GM21723 (cell line): Measurements from ENCODE around the gene DGKI.

ENCODE experiments used
- ATAC-seq: cut with Tn5 transposase; IDR thresholded peaks from one replicate; pipeline ENCODE4 v1.9.1; 2021; ENCODE audit warnings: mild to moderate bottlenecking, moderate library complexity; ENCODE audit not compliant: unreplicated experiment

The DGKI gene

DNA sequence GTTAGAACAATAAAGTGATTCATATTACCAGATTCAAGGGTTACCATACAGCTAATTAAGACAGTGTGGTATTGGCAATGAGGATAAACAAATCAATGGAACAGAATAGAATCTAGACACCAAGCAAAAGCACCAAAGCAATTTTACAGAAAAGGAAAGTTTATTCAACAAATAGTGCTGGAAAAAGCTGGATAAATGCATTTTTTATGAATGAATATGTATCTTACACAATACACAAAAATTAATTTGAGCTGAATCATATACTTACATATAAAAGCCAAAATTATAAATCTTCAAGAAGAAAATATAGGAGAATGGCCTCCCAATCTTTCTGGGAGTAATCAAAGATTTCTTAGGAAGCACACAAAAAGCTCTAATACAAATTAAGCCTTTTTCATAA lies 282.8 kb downstream of the DGKI start:
- ATAC-seq, result no peak

DNA sequence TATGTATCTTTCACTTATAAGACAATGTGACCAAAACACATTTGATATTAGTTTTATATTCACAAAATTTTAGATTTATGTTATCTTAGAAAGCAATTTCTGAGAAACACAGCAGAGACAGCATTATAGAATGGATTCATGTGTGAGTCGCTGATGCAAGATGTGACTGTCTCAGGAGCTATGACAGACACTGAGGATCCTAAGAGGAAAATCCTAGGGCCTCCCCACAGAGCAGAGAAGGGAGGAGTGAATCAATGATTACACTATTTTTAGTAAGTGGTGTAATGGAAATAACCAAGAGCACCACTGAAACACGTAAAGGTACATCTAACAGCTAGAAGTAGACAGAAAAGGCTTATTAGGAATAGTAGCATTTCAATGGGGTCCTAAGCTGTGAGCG lies 299.3 kb downstream of the DGKI start:
- ATAC-seq, result no peak

DNA sequence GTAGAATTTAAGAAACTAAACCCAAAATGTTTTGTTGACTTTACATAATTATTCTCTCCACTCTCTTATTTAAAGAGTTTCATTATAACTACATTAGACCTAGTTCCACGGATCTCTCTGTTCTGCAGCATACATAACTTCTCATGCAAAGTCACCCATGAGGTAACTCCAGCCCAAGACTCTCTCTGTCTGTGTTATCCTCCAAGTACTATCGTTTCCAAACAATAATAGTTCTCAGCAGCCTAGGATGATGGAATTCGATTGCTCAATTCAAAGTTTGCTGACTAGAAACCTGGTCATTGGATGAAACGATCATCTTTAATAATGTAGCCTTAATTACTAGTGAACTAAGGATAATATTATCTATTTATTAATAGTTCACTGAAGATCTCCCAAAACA lies 300.1 kb downstream of the DGKI start:
- ATAC-seq, result no peak

DNA sequence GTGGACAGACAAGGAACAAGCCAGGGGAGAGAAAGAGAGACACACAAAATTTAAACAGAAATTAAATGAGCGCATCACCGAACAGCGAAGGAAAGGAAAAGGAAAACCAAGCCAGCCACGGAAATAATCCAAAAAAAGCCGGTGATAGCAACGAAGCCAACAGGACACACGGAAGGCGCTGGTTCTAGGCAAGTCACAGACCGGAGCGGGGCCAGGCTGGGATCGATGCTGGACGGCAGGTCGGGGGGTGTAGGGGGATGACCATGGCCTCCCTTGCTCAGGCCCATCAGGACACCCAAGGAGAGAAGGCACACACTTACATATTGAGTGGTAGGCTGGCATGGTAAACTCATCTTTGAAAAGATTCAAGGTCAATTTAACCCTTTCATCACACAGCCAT lies 300.8 kb downstream of the DGKI start:
- no peak for ATAC-seq

DNA sequence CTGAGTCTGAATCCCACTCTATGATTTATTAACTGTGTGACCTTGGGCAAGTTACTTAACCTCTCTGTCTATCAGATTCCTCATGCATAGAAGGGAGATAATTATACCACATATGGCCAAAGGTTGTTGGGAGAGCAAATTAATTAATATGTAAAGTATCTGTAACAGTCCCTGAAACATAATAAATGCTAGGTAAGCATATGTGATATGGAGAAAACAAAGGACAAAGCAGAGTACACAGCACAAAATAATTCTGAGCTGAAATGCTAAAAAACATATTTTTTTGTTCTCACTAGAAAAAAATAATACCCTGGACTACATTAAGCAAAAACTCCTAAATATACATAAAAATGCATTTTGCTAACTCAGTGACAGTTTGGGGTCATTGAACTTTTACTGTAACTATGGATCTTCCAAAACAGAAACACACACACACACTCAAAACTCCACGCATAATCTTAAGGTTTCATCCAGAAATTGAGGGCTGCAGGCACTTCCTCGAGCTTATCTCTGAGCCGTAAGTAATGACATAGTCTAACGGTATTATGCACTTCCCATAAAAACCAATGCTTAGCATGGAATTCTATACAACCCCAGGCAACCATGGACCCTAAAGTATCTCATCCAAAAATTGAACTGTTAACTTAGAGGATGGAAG lies 301.6 kb downstream of the DGKI start:
- ATAC-seq, result no peak

DNA sequence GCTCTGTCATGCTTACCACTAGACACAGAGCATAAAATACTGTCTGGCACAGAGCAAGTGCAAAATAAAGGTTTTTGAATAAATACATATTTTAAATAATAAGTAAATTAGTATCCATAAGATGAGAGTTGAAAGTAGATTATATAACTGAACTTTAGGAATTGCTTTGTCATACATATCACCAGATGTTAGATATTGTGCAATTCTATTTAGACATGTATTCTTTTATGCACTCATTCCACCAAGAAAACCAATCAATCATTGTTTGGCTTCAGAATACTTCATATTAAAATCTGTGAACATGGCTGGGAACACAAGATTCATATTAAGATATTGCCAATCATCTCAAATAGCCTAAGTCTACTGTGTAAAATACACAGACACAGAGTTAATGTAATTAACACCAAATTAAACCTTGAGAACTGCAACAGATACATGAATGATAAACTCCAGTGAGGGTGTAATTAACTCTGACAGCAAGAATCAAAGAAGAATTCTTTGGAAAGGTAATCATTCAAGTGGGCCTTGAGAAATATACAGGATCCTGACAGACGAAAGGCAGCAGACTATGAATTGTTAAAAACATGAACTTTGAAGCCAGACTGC lies 302.2 kb downstream of the DGKI start:
- no peak for ATAC-seq

DNA sequence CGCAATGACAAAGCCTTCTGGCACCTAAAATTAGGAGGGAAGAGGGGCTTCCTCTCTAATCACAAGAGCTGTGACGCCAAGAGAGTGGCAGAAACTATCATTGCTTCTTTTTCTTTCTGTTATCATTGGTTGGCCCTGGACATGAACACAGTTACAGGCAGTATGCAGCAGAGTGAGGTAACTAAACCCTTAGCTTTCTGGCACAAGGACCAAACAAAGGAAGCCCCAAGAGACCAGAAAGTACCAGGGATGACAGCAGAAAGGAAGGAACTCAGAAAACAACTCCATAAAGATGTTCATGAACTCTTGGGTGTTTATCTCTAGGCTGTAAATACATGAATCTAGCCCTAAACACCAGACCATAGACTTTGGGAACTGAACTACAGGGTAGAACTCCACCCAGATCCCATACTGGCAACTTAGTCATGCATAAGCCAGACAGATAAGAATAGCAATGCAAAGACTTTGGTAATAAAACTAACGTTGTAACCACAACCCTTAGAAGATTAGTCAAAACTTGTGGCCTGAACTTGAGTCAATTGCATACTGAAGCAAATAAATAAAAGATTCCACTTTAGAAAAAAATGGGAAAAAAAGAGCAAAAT lies 307.6 kb downstream of the DGKI start:
- no peak for ATAC-seq

DNA sequence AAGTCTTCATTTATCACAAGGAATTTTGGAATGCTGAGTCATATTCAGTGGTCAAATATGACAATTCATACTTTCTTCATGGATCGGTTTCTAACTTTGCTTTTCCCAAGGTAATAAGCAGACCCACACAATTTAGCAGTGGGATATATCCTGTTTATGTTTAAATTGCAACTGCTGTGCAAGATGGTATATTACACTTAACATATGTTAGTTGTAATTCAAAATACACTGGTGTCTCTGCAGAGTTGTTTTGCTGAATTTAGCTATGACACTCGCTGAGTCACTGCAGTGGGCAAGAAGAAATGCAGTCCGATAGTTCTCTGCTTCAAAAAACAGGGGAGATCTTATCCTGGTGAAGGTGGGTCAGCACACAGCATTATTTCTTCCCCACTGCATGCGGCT lies 308.4 kb downstream of the DGKI start:
- no peak for ATAC-seq

DNA sequence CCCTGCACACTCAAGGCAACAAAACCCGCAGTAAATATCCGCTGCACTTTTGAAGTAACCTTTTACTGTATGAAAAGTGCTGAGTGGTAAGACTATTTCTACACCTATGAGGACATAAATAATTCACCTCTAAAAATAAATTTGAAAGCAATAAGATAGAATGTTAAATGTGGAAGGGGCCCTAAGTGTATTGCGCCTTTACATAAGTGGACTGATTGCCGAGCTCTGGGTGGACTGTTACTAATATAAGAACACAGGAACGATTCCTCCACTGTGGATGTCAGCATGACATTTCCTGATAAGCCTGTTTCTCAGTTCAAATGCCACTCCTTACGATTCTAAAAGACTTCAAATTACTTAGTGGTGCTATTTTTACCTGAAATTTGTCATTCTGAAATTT lies 311.2 kb downstream of the DGKI start:
- no peak for ATAC-seq

DNA sequence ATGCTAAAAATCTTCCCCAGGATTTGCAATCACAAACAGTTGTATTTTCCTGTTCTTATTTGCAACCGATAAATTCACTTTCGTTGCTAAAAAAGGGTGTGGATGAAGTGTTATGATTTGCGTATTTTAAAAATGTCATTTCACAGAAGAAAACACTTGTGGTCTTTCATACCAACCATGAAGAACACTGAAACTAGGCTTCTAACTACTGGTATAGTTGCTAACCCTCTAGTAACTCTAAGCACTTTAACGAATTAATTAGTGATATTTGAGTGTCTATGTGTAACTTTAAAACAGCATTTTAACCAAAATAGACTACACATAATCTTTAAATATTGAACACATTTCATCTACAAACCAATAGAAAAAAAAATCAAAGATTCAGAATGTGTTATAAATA lies 315.1 kb downstream of the DGKI start:
- ATAC-seq, result no peak

DNA sequence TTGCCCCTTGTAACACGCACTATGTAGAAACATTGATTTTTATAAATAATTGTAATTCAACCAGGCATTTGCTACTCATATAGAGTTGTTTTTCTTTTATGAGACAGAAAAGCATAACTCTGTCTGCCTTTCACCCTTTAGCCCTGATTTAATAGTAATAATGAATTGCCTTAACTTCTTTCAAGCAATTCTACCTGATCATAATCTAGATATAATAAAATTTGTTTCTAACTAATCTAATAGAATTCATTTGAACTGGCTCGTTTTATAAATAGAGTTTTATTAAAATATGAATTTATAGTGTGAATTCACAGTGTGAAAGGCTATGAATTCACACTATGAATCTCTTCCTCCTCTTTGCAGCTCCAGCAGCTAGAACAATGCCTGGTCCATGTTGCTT lies 319.1 kb downstream of the DGKI start:
- ATAC-seq, result no peak

DNA sequence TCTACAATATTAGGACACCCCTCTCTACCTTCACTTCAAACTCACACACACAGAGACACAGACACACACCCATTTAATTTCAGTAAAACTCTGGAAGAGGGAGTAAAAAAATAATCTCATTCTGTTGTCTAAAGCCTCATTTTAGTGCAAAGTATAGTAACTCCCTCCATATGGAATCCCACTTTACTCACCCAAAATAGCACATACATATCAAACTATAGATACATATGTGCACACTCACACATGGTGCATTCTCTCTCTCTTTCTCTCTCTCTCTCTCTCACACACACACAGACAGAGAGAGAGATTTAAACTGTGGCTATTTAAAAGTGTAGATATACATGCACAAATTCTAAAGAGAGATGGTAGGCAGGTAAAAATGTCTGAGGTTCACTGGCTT lies 323.6 kb downstream of the DGKI start:
- no peak for ATAC-seq

DNA sequence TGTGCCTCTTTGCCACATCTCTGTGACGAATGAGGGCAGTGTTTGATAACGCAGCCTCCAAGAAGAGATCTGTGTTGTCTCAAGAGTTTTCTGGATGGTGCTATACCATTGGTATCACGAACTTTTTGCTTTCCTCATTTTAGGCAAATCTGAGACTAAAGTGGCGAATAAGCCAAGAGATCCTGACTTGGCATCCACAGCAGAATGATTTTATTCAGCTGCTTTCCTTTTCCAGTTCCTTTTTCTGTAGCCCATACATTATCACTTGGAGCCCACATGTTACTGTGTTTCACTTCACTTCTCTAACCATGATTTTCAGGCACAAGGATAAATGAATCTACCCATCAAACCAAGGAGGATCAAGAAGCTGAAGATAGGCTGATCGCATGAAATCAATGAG lies 325.3 kb downstream of the DGKI start:
- ATAC-seq, result no peak

DNA sequence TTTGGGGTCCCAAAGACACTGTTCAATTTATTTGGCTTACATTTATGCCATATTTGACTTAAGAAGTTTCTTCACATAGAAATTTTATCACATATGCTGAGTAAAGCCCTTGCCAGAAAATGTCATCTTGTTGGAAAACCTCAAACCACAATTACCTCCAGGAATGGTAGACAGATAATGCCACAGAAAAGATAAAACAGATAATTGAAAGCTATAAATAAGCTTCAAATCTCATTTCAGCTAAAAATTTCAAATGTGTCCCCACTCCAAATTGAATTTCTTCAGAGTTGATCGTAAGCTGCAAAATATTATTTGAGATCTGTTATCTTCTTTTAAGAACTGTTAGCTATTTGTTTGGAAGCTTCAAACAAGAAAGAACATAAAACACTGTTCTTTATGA lies 326.8 kb downstream of the DGKI start:
- no peak for ATAC-seq

DNA sequence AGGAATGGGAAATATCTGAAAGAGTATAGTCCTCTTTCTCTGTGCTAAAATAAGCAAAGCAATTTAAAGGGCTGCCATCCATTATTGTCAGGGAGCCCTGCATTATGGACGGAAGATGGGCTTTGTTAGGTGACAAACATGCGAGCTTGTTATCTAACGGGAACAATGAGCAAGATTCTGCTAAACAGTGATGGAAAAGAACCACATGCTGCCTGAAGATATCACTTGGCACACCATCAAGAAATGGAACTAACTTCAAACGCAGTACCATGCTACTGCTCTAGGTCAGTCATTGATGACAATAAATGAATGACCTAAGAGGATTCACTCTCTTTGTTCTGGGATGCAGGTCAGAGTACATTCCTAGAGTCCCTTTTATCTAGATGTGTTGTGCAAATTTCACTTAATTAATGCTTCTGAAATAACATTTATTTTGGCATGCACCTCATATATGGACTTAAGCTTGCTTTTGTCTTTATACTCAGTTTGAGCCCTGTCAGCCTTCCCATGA lies 327.5 kb downstream of the DGKI start:
- ATAC-seq, result no peak

DNA sequence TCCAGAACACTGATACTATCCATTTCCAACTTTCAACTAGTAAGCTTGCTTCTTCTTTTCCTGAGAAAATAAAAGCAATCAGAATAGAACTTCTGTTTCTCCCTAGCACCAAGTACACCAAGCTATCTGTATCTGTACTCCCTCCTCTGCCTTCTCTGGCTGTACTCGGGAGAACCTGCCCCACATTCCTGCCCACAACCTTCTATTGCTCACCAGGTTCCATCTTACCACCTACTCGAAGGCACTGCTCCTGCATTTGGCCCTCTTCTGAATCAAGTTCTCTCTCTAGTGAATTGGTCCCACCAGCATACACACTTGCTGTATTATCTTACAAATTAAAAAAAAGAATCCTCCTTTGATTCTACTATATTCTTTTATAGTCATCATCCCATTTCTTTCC lies 333.7 kb downstream of the DGKI start:
- no peak for ATAC-seq

DNA sequence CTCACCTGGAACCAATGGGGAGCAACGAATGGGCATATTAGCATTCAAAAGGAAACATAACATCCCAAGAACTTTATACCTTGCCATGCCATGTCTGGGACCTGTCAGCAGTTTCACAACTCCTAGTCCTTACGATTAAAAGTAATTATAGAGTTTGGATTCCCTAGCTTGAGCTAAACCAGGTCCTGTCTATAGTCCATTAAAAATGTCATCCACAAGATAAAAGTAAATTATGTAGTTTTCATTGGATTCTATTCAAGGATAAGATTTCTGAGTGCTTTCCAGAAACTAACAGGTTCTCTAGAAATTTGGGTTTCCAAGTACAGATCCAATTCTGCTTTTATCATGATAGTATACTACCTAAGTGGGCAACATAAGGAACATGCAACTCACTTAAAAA lies 339.7 kb downstream of the DGKI start:
- no peak for ATAC-seq

DNA sequence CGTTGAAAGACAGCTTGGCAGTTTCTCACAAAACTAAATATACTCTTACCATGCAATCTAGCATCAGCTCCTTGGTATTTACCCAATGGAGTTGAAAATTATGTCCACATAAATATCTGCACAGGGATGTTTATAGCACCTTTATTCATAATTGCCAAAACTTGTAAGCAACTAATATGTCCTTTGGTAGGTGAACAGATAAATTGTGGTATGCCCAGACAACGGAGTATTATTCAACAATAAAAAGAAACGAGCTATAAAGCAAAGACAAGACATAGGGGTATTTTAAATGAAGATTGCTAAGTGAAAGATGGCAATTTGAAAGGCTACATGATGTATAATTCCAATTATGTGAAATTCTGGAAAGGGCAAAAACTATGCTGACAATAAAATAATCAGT lies 340.7 kb downstream of the DGKI start:
- ATAC-seq, result no peak

DNA sequence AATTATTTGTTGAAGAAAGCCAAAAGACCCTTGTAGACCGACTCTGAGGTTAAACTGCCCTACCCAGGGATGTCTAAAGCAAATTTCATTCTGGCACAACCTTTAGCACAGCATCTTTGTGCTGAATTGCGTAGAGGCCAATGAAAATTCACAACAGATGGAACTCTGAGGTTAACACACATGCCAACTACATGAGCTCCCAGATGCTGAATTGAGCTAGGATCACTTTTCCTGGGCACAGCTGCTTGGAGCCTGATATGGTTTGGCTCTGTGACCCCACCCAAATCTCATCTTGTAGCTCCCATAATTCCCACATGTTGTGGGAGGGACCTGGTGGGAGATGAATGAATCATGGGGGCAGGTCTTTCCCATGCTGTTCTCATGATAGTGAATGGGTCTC lies 345.2 kb downstream of the DGKI start:
- ATAC-seq, result no peak

DNA sequence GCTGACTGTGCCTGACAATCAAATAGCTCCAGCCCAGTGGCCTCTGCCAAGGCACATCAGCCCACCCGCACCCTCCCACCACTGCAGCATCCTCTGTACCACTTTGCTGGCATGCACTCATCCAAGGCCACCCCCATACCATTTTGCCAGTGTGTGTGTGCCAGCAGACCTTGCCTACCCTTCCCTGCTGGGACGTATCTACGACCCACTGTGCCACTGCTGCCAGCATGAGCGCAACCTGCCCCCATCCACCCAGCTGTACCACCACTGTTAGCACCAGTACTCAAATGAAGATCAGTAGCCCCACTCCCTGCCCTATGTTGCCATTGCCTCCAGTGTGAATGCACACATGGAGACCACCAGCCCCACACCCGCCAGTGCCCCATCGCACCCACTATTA lies 353.9 kb downstream of the DGKI start:
- ATAC-seq, result no peak

DNA sequence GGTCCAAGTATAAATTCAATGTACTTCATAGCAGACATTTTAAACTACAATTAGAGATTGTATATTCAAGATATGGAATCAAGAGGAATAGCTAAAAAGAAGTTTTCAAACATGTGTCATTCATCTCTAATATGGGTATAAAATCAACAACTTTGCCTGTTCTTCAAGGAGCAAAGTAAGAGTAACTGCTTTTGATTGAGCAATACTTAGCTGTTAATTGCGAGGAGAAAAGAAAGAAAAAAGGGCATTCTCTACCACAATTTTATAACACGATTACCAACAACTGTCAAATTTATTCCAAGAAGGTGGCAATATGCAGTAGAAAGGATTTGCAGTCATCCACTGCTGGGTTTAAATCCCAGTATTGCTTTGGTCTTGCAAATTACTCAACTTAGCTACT lies 356.9 kb downstream of the DGKI start:
- no peak for ATAC-seq

DNA sequence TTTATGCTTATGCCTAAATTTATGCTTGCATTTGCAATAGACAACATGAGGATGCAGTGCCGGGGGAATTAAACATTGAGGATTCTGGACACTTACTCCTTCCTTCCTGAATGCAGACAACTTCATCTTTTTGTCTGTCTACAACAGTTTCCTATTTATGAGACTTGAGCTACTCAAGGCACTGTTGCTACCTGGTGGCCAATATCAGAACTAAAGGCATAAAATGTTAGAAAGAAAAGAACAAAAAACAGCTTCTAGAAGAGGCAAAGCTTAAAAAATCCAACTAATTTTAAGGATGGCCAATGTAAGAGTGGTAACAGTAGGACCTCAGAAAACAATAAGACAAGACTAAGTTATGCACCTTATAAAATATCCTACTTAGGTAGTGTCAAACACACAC lies 358.7 kb downstream of the DGKI start:
- no peak for ATAC-seq

DNA sequence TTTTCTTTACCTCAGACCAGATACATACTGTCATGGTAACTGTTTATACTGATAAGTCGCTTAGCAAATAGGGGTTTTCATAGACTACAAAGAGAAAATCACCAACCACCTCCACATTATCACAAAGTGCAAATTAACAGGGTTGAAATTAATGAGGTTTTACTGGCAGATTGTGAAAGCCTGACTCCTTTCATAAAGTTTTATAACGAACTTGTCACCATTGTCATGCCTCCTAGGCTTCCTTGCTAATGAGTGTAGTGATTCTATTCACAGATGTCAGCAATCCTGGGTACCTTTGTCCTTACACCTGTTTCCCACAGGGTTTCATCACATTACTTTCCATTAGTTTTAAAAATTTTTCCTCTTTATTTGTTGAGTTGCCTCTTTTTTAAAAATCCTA lies 361.0 kb downstream of the DGKI start:
- ATAC-seq, result no peak
